ENCODE results near the gene RBFOX2. TPM values are rescaled to one million over a fixed set of nuclear protein-coding genes. Genes with fewer than 3 reads are reported as not detected.
A peak's percentile ranks its signal among the peaks of the same experiment; 100 is the strongest.

Gene RBFOX2
- total RNA-seq, 2 donors from 2014 or later: 104 to 120 TPM

DNA sequence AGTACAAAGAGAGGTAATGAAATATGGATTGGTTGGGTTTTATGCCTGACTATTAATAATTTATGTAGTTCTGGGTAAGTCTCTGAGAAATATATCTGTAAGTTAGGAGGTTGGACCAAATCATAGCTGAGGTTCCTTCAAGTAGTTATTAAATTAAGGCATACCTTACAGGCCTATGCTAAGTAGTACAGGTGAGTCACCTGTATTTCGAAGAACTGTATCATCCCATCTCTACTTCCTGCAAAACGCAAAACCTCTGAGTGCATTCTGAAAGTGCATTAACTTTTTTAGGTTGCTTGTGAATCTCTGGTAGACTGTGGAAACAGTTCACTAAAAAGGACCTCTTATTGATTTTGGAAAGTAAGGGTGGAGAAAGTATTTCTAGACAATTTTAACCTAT lies 273.9 kb downstream of the RBFOX2 start:
- no peak overlapping the region for H3K4me3 ChIP-seq (ENCODE audit: low read length)
- H3K9me3 ChIP-seq (ENCODE audit: control insufficient read depth, low read length): no peaks in the 10 kb centered on the region
- 100% methylated on average over 1 to 2 of the region's 2 CpGs for WGBS, 2 experiments (ENCODE audit: insufficient coverage in 1 of 2, insufficient read length in 1 of 2)
- Mint-ChIP-seq H3K4me1 (peaks cover 19% of the 10 kb centered on the region), H3K36me3 (ENCODE audit: low read depth) (peaks cover 35% of the 10 kb centered on the region), H3K9me3 (no peaks in the 10 kb centered on the region), H3K27ac (no peak overlapping the region), H3K27me3 (ENCODE audit: insufficient read depth) (no peaks in the 10 kb centered on the region), H3K4me3 (no peak overlapping the region)
- H3K27me3 ChIP-seq (ENCODE audit: control insufficient read depth, insufficient read depth, low read length, poor library complexity, severe bottlenecking): no peaks in the 10 kb centered on the region
- TF ChIP-seq CTCF (conservative IDR thresholded peaks at IDR 0.05): no peak
- DNase-seq: no peak
- no peak overlapping the region for H3K9ac ChIP-seq (ENCODE audit: extremely low read depth, low read length, poor library complexity, severe bottlenecking)
- peaks cover 78% of the 10 kb centered on the region for H3K36me3 ChIP-seq (ENCODE audit: control insufficient read depth, insufficient read depth, low read length)
- no peak overlapping the region for H3K27ac ChIP-seq (ENCODE audit: low read depth, low read length)
- H3K4me1 ChIP-seq (ENCODE audit: control insufficient read depth, insufficient read depth, low read length): no peaks in the 10 kb centered on the region

DNA sequence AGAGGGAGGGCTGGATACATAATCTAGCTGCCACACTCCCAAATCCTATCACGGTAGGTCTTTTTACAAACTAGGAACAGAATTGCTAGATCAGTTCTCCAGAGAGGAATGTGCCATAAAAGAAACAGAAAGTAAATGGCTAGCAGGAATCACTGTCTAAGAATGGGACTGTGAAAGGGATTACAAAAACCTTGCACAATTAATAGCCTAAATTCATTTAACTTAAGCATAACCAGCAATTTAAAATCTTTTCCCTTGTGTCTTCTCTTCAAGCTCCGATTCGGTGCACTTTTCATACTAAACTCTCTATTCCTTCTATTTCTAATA lies 275.8 kb downstream of the RBFOX2 start:
- peaks cover 32% of the 10 kb centered on the region for H3K4me1 Mint-ChIP-seq
- no peak overlapping the region for H3K4me3 Mint-ChIP-seq
- H3K9me3 ChIP-seq (ENCODE audit: control insufficient read depth, low read length): no peaks in the 10 kb centered on the region
- H3K9ac ChIP-seq (ENCODE audit: extremely low read depth, low read length, poor library complexity, severe bottlenecking): no peak overlapping the region
- H3K4me1 ChIP-seq (ENCODE audit: control insufficient read depth, insufficient read depth, low read length): no peaks in the 10 kb centered on the region
- H3K27ac Mint-ChIP-seq: peak overlapping the region; percentile 21
- no peaks in the 10 kb centered on the region for H3K27me3 Mint-ChIP-seq (ENCODE audit: insufficient read depth)
- no peaks in the 10 kb centered on the region for H3K27me3 ChIP-seq (ENCODE audit: control insufficient read depth, insufficient read depth, low read length, poor library complexity, severe bottlenecking)
- H3K27ac ChIP-seq (ENCODE audit: low read depth, low read length): no peak overlapping the region
- peaks cover 20% of the 10 kb centered on the region for H3K36me3 Mint-ChIP-seq (ENCODE audit: low read depth)
- DNase-seq: no peak
- H3K36me3 ChIP-seq (ENCODE audit: control insufficient read depth, insufficient read depth, low read length): peaks cover 73% of the 10 kb centered on the region
- H3K9me3 Mint-ChIP-seq: no peaks in the 10 kb centered on the region
- no peak overlapping the region for H3K4me3 ChIP-seq (ENCODE audit: low read length)
- TF ChIP-seq CTCF (conservative IDR thresholded peaks at IDR 0.05): no peak
- WGBS, 2 experiments (ENCODE audit: insufficient coverage in 1 of 2, insufficient read length in 1 of 2): 92% methylated on average over 3 of the region's 3 CpGs; no CpG with 5 or more reads in 1 of the 2 experiments

DNA sequence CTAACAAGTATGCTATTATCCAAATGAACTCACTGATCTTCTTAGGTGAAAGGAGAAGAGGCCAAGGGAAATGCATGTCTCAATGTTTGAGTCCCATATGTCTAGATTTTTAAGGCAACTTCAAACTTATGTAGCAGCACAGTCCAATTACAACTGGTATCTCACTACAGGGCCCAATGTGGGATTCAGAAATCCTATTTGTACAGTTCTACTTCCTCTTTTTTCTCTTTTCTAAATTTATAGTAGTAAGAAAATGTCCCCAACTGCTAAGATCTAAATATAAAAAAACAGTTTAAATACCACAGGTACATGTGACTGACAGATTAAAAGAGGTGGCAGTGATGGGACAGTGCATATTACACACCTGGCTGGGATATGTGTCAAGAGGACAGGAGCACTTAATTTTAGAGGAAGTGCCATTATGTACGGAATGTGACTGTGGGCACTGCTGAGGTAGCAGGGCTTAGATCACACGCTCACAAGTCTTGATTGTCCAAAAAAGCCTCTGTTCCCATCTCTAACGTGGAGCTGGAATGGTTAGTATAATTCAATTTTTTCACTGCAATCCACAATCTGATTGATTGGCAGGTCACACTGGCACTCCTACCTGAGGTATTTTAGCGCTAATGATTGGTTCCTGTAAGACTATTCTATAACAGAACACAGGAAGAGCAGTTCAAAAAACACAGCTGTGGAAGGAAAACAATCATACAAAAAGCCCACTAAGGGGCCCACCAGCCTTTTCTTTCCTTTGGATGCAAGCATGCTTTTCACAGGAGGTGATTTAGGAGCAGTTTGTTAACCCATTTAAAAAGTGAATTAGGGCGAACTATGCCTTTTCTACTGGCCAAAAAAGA lies 276.4 kb downstream of the RBFOX2 start:
- peak overlapping the region; percentile 21 for H3K27ac Mint-ChIP-seq
- H3K36me3 ChIP-seq (ENCODE audit: control insufficient read depth, insufficient read depth, low read length): peaks cover 68% of the 10 kb centered on the region
- no peak for DNase-seq
- no peak overlapping the region for H3K27ac ChIP-seq (ENCODE audit: low read depth, low read length)
- H3K9ac ChIP-seq (ENCODE audit: extremely low read depth, low read length, poor library complexity, severe bottlenecking): no peak overlapping the region
- H3K4me1 Mint-ChIP-seq: peaks cover 35% of the 10 kb centered on the region
- no peaks in the 10 kb centered on the region for H3K27me3 ChIP-seq (ENCODE audit: control insufficient read depth, insufficient read depth, low read length, poor library complexity, severe bottlenecking)
- no peak for TF ChIP-seq CTCF (conservative IDR thresholded peaks at IDR 0.05)
- 74 to 78% methylated on average over 4 to 5 of the region's 5 CpGs for WGBS, 2 experiments (ENCODE audit: insufficient coverage in 1 of 2, insufficient read length in 1 of 2)
- H3K4me1 ChIP-seq (ENCODE audit: control insufficient read depth, insufficient read depth, low read length): no peaks in the 10 kb centered on the region
- peaks cover 18% of the 10 kb centered on the region for H3K36me3 Mint-ChIP-seq (ENCODE audit: low read depth)
- H3K27me3 Mint-ChIP-seq (ENCODE audit: insufficient read depth): no peaks in the 10 kb centered on the region
- H3K9me3 Mint-ChIP-seq: no peaks in the 10 kb centered on the region
- H3K4me3 Mint-ChIP-seq: no peak overlapping the region
- H3K4me3 ChIP-seq (ENCODE audit: low read length): no peak overlapping the region
- no peaks in the 10 kb centered on the region for H3K9me3 ChIP-seq (ENCODE audit: control insufficient read depth, low read length)
